VCaP (cell line): ENCODE data around the gene CBFA2T3.

Experiments used
- H3K27ac ChIP-seq: fragments of 450-650 bp; 2 replicates; pipeline ENCODE4 v1.5.1; 2017
- TF ChIP-seq, protein P1 (sequence below): fragments of 450-650 bp; conservative IDR thresholded peaks from 2 replicates; pipeline ENCODE4 v1.5.1; 2017; ENCODE audit warnings: mild to moderate bottlenecking, moderate library complexity

The CBFA2T3 gene

GRCh38 chr16:88982286-88983084 lies 5.5 kb upstream of the CBFA2T3 start:
- TF ChIP-seq, protein P1, sequence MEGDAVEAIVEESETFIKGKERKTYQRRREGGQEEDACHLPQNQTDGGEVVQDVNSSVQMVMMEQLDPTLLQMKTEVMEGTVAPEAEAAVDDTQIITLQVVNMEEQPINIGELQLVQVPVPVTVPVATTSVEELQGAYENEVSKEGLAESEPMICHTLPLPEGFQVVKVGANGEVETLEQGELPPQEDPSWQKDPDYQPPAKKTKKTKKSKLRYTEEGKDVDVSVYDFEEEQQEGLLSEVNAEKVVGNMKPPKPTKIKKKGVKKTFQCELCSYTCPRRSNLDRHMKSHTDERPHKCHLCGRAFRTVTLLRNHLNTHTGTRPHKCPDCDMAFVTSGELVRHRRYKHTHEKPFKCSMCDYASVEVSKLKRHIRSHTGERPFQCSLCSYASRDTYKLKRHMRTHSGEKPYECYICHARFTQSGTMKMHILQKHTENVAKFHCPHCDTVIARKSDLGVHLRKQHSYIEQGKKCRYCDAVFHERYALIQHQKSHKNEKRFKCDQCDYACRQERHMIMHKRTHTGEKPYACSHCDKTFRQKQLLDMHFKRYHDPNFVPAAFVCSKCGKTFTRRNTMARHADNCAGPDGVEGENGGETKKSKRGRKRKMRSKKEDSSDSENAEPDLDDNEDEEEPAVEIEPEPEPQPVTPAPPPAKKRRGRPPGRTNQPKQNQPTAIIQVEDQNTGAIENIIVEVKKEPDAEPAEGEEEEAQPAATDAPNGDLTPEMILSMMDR, result no peak
- no peak overlapping the region for H3K27ac ChIP-seq

DNA sequence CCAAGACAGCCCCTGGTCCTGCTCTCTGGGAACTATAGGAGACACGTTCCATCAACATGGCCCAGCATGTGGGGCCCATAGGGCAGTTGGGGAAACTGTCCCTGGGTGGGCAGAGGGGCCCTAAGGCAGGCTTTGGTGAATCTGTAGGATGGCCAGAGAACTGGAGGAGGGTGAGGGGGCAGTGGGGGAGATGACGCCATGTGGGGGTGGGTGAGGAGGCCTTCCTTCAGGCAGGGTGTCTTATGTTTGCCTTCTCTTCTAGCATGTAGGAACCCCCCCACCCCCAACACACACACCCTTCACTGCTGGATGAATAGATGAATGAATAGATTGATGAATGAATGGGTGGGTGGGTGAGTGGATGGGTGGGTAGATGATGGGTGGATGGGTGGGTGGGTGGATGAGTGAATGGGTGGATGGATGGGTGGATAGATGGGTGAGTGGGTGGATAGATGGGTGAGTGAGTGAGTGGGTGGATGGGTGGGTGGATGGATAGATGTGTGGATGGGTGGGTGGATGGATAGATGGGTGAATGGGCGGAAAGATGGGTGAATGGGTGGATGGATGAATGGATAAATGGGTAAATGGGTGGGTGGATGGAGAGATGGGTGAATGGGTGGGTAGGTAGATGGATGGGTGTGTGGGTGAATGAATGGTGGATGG lies 2.5 kb upstream of the CBFA2T3 start:
- H3K27ac ChIP-seq, result no peak overlapping the region
- TF ChIP-seq, protein P1, result no peak

- TF ChIP-seq, protein P1, result no peak
- H3K27ac ChIP-seq, result no peak overlapping the region
Observed at GRCh38 chr16:88978608-88979346, 1.8 kb upstream of the CBFA2T3 start.

DNA sequence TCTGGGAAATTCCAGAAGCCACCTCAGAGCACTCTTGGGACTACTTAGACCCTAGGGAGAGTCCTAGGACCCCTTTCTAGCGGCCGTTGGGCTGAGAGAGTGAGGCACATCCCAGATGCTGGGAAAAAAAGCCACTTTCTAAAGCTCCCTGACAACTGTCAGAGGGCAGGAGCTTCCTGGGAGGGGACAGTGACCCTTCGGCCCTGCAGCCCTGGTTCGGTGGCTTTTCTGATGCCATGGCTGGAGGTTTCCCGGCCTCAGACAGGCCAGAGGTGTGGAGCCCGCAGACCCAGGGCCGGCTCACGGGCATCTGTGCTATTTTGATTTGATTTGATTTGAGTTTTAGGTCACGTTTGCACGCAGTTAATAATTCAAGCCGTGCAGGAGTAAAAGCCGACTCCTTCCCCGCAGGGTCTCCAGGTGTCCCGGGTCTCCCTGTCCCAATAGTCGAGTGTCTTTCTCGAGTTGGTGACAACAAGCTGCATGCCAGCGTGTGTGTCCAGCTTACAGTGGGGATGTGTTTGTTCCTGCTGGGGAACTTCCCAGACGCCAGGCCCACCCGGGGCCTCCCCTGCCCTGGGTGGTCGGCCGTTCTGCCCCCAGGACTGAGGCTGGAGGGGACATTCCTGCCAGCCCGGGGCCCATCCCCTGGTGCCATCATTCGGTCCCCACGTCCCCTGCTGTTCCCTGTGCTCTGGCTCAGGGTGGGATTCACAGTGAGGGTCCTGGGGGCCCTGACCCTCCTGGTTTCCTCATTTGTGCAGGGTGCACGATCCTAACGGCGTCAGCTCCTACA lies 1.0 kb upstream of the CBFA2T3 start:
- TF ChIP-seq, protein P1, result no peak
- no peak overlapping the region for H3K27ac ChIP-seq

GRCh38 chr16:88976366-88977017 lies 515 bp downstream of the CBFA2T3 start:
- TF ChIP-seq, protein P1, result no peak
- no peak overlapping the region for H3K27ac ChIP-seq

GRCh38 chr16:88975511-88976061 lies 1.4 kb downstream of the CBFA2T3 start:
- TF ChIP-seq, protein P1, result no peak

More at GRCh38 chr16:88975511-88976061, 1.4 kb downstream of the CBFA2T3 start:
- H3K27ac ChIP-seq, result no peak overlapping the region
